CD4-positive, alpha-beta T cell (primary cell): ENCODE measurements around the gene ELFN2. TPM values are rescaled to one million over a fixed set of nuclear protein-coding genes. Genes with fewer than 3 reads are reported as not detected.
A peak's percentile ranks its signal among the peaks of the same experiment; 100 is the strongest.

Source experiments
- ATAC-seq: fragments of 200-7000 bp; cut with Tn5 transposase; one replicate; pipeline ENCODE4 v1.10.0; 2022; ENCODE audit warnings: mild to moderate bottlenecking; ENCODE audit not compliant: poor library complexity
- CTCF ChIA-PET: fragments of 350-600 bp; sonication (Branson Sonifier 250); formaldehyde crosslinking; loops from one replicate; lab custom pipeline; 2021; ENCODE audit warnings: antibody characterized with exemption, inconsistent platforms; lab: Charles Lee
- POLR2A ChIA-PET: fragments of 350-600 bp; sonication (Branson Sonifier 250); formaldehyde crosslinking; loops from one replicate; lab custom pipeline; 2021; ENCODE audit warnings: antibody characterized with exemption, inconsistent platforms; lab: Charles Lee
- DNase-seq, 14 experiments: peaks; one replicate each; pipeline ENCODE4 v3.0.0-alpha.2; 2013 to 2020; ENCODE audit warnings: mixed read lengths in 2 of 14
- H3K27ac ChIP-seq, 2 donors: one replicate each; pipeline versions ENCODE4 v1.5.1 to v1.7.0; 2013; ENCODE audit warnings: low read length in 2 of 2, low read depth in 1 of 2, mild to moderate bottlenecking in 1 of 2
- H3K27me3 ChIP-seq, 2 experiments: 1 replicate in 1 of 2; 2 replicates in 1 of 2; pipeline versions ENCODE4 v1.6.1 to v1.7.0; 2013; ENCODE audit warnings: low read length in 2 of 2, control low read depth in 1 of 2, mild to moderate bottlenecking in 1 of 2, moderate library complexity in 1 of 2; ENCODE audit not compliant: insufficient read depth in 2 of 2, control insufficient read depth in 1 of 2
- H3K36me3 ChIP-seq: one replicate; pipeline ENCODE4 v1.6.1; 2013; ENCODE audit warnings: low read length, control low read depth; ENCODE audit not compliant: insufficient read depth
- H3K4me1 ChIP-seq: one replicate; pipeline ENCODE4 v1.6.1; 2013; ENCODE audit warnings: low read length, control low read depth; ENCODE audit not compliant: insufficient read depth
- H3K4me3 ChIP-seq: one replicate; pipeline ENCODE4 v1.5.1; 2013; ENCODE audit warnings: mild to moderate bottlenecking, low read length, moderate library complexity
- H3K9me3 ChIP-seq, 2 experiments: 1 replicate in 1 of 2; 2 replicates in 1 of 2; pipeline versions ENCODE4 v1.6.1 to v1.7.0; 2013; ENCODE audit warnings: low read length in 2 of 2, mild to moderate bottlenecking in 2 of 2, control low read depth in 1 of 2, moderate library complexity in 1 of 2; ENCODE audit not compliant: control insufficient read depth in 1 of 2, insufficient read depth in 1 of 2
- H3K27ac Mint-ChIP-seq: one replicate; pipeline ENCODE4 v1.8.0; 2020; ENCODE audit warnings: mixed read lengths
- H3K27me3 Mint-ChIP-seq: one replicate; pipeline ENCODE4 v1.8.0; 2021; ENCODE audit warnings: mixed read lengths
- H3K36me3 Mint-ChIP-seq: one replicate; pipeline ENCODE4 v1.8.0; 2021; ENCODE audit warnings: low read depth, mixed read lengths
- H3K4me1 Mint-ChIP-seq: one replicate; pipeline ENCODE4 v1.8.0; 2021; ENCODE audit warnings: low read depth, mixed read lengths
- H3K4me3 Mint-ChIP-seq: one replicate; pipeline ENCODE4 v1.8.0; 2020; ENCODE audit warnings: mild to moderate bottlenecking, mixed read lengths
- H3K9me3 Mint-ChIP-seq: one replicate; pipeline ENCODE4 v1.8.0; 2020; ENCODE audit warnings: mixed read lengths
- CTCF ChIP-seq: fragments of 200-600 bp; IDR thresholded peaks from one replicate; pipeline ENCODE4 v1.8.0; 2022; ENCODE audit warnings: antibody characterized with exemption, mild to moderate bottlenecking
- intact Hi-C, 2 experiments: fragments of 100-400 bp; cut with DNase I in 1 of 2; cut with micrococcal nuclease in 1 of 2; formaldehyde crosslinking; loops; one replicate each; pipeline versions ENCODE4 v1.15.1 to v1.9.0; 2023 to 2025; cut with DNase I, micrococcal nuclease
- total RNA-seq, 174 experiments: library from RNA in 2 of 174; stranded (reverse) in 2 of 174; gene quantifications; one replicate each; pipeline ENCODE4 v1.2.3 and lab custom pipeline; 2021 to 2026

Gene ELFN2
- total RNA-seq, 2 experiments from 2014 or later: 0.05 to 0.20 TPM

GRCh38 chr22:37432708-37433054, 5.4 kb upstream of the ELFN2 start:
- intact Hi-C loops: no loop called here
- peaks cover 14% of the 10 kb centered on the region for H3K4me1 ChIP-seq
- no peaks in the 10 kb centered on the region for H3K36me3 ChIP-seq
- H3K27ac ChIP-seq: no peak overlapping the region
- peaks cover 29 to 32% of the 10 kb centered on the region in 2 experiments for H3K27me3 ChIP-seq
- no peak for ATAC-seq
- Mint-ChIP-seq H3K9me3 (no peaks in the 10 kb centered on the region), H3K4me1 (no peaks in the 10 kb centered on the region), H3K36me3 (no peaks in the 10 kb centered on the region), H3K27me3 (peaks cover 55% of the 10 kb centered on the region), H3K27ac (no peak overlapping the region), H3K4me3 (no peak overlapping the region)
- TF ChIP-seq CTCF: no peak
- ChIA-PET CTCF (no interaction called here), POLR2A (no interaction called here)
- no peak for DNase-seq
- H3K4me3 ChIP-seq: no peak overlapping the region
- H3K9me3 ChIP-seq: peaks cover 0 to 15% of the 10 kb centered on the region in 2 experiments

DNA sequence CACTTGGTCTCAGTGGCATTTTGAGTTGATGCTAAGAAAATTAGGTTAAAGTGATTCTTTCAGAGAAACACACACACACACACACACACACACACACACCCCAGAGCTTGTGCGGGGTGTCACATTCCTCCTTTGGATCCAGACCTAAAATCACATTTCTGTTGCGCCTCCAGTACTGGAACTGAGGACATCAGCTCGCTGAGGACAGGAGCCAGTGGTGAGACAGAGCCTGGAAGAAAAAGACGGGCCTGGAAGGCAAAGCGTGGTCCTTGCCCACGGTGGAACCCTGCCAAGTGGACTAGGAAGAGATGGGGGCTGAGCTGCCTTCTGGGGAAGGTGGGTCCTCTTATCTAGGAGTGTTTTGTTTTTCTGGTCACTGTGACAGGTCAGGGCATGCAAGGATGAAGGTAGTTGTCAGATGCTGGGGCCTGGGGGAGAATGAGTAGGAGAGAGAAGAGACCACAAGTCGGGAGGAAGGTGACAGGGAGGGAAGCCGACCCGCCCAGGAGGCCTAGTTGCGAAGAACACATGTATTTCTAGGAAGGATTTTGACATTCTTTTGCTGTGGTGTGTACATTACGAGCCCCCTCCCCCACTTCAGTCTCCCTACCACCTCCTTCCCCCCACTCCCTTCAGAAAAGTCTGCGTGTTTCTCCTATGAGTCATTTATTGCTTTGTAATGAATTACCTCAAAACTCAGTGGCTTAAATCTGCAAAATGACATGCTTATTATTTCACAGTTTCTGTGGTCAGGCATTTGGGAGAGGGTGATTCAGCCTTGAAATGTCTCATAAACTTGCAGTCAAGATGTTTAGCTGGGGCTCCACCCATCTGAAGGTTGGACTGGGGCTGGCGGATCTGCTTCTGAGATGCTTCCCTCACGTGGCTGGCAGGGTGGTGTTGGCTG, 4.8 kb upstream of the ELFN2 start:
- Histone ChIP-seq H3K27me3 (peaks cover 29 to 34% of the 10 kb centered on the region in 2 experiments), H3K9me3 (peaks cover 0 to 15% of the 10 kb centered on the region in 2 experiments), H3K27ac (no peak overlapping the region), H3K4me1 (peaks cover 17% of the 10 kb centered on the region), H3K4me3 (no peak overlapping the region), H3K36me3 (no peaks in the 10 kb centered on the region)
- intact Hi-C loops: no loop called here
- no peak for TF ChIP-seq CTCF
- Mint-ChIP-seq H3K4me1 (no peaks in the 10 kb centered on the region), H3K36me3 (no peaks in the 10 kb centered on the region), H3K27ac (no peak overlapping the region), H3K9me3 (no peaks in the 10 kb centered on the region), H3K4me3 (no peak overlapping the region), H3K27me3 (peaks cover 57% of the 10 kb centered on the region)
- DNase-seq (peak in 2 of 14 experiments; percentile 23 to 47), ATAC-seq (no peak)
- CTCF ChIA-PET: no interaction called here
- POLR2A ChIA-PET: no interaction called here

DNA sequence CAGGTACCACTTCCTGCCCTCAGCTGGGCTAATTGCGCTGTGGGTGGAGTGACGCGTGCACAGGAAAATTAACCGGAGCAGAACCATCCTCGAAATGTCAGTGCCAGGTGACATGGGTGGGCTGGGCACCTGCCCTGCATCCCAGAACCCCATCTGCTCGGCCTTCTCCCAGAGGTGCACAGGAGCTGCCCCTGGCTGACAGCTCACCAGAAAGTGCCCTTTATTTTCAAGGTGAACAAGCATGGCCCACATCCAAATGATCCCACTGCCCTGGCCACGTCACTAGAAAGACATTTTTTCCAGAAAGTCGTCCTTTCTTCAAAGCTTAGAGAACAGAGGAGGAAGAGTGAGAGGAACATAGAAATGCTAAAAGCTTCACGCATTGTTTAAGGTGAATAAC, 4.1 kb upstream of the ELFN2 start:
- no peaks in the 10 kb centered on the region for H3K36me3 ChIP-seq
- peaks cover 63% of the 10 kb centered on the region for H3K27me3 Mint-ChIP-seq
- H3K9me3 ChIP-seq: peaks cover 0 to 15% of the 10 kb centered on the region in 2 experiments
- H3K27ac ChIP-seq: no peak overlapping the region
- no peaks in the 10 kb centered on the region for H3K9me3 Mint-ChIP-seq
- no peak for ATAC-seq
- no peak overlapping the region for H3K4me3 Mint-ChIP-seq
- intact Hi-C loops: no loop called here
- no peak overlapping the region for H3K4me3 ChIP-seq
- H3K4me1 Mint-ChIP-seq: no peaks in the 10 kb centered on the region
- ChIA-PET CTCF (no interaction called here), POLR2A (no interaction called here)
- peaks cover 24% of the 10 kb centered on the region for H3K4me1 ChIP-seq
- no peaks in the 10 kb centered on the region for H3K36me3 Mint-ChIP-seq
- peaks cover 35 to 40% of the 10 kb centered on the region in 2 experiments for H3K27me3 ChIP-seq
- H3K27ac Mint-ChIP-seq: no peak overlapping the region
- DNase-seq: no peak
- no peak for TF ChIP-seq CTCF
